Tibial artery (tissue), 4 donors: Measurements from ENCODE around the gene QPCT.
A peak's percentile ranks its signal among the peaks of the same experiment; 100 is the strongest.
"Not testable (repeated sequence)": the region's sequence is repeated elsewhere in the genome, so short reads cannot be mapped to it uniquely, and the experiment has no call there.

ENCODE experiments used
- DNase-seq, 2 donors: peaks; one replicate each; pipeline ENCODE4 v3.0.0-alpha.2; 2019
- H3K27ac ChIP-seq, 2 donors: fragments of 200-600 bp; sonication (generic) in 1 of 2; 1 replicate in 1 of 2; 2 replicates in 1 of 2; pipeline ENCODE4 v1.5.1; 2018 to 2019; ENCODE audit warnings: mild to moderate bottlenecking in 1 of 2
- H3K27me3 ChIP-seq, 2 donors: fragments of 200-600 bp; sonication (generic) in 1 of 2; one replicate each; pipeline versions ENCODE4 v1.5.1 to v1.6.0; 2016 to 2019
- H3K36me3 ChIP-seq, 3 donors: fragments of 200-600 bp; sonication (generic) in 2 of 3; one replicate each; pipeline ENCODE4 v1.5.1; 2016 to 2019; ENCODE audit warnings: mild to moderate bottlenecking in 2 of 3
- H3K4me1 ChIP-seq, 4 donors: fragments of 200-600 bp; sonication (generic) in 2 of 4; 1 replicate in 3 of 4; 2 replicates in 1 of 4; pipeline ENCODE4 v1.5.1; 2016 to 2019
- H3K4me3 ChIP-seq, 2 donors: fragments of 200-600 bp; sonication (generic) in 1 of 2; 1 replicate in 1 of 2; 2 replicates in 1 of 2; pipeline ENCODE4 v1.5.1; 2018 to 2019; ENCODE audit warnings: mild to moderate bottlenecking in 2 of 2
- H3K9me3 ChIP-seq, 3 donors: fragments of 200-600 bp; sonication (generic) in 1 of 3; one replicate each; pipeline ENCODE4 v1.5.1; 2016 to 2019
- intact Hi-C: fragments of 100-400 bp; cut with DNase I; formaldehyde crosslinking; loops from one replicate; pipeline ENCODE4 v1.15.0; 2023; ENCODE audit warnings: low total_unique reads
- TF ChIP-seq, protein P1 (sequence below), 2 experiments: fragments of 200-600 bp in 1 of 2; fragments of 450-650 bp in 1 of 2; IDR thresholded peaks; one replicate each; pipeline ENCODE4 v1.5.1; 2017 to 2019; ENCODE audit warnings: antibody characterized with exemption in 2 of 2, mild to moderate bottlenecking in 1 of 2, moderate library complexity in 1 of 2

Gene QPCT

DNA sequence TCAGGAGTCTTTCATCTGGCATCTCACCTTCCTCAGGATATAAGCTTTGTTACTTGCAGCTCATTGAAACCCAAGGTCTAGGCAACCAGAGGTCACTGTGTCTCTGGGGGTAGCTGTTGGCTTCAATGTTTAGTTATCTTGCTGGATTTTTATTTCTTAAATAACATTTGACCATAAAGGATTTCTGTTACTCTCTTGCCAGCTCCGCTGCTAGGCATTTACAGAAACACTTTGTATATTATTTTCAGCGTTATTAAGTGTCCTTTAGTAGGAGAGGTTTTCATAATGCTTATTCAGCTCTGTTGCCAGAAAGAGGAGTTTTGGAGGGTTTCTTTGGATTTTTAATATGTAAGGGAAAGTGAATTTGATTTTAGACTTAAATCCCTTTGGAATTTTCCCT is 61.4 kb downstream of the QPCT start:
- Histone ChIP-seq H3K36me3 (no peaks in the 10 kb centered on the region), H3K4me3 (no peak overlapping the region), H3K9me3 (no peaks in the 10 kb centered on the region), H3K27me3 (no peaks in the 10 kb centered on the region), H3K4me1 (no peaks in the 10 kb centered on the region), H3K27ac (no peak overlapping the region)
- TF ChIP-seq, protein P1, sequence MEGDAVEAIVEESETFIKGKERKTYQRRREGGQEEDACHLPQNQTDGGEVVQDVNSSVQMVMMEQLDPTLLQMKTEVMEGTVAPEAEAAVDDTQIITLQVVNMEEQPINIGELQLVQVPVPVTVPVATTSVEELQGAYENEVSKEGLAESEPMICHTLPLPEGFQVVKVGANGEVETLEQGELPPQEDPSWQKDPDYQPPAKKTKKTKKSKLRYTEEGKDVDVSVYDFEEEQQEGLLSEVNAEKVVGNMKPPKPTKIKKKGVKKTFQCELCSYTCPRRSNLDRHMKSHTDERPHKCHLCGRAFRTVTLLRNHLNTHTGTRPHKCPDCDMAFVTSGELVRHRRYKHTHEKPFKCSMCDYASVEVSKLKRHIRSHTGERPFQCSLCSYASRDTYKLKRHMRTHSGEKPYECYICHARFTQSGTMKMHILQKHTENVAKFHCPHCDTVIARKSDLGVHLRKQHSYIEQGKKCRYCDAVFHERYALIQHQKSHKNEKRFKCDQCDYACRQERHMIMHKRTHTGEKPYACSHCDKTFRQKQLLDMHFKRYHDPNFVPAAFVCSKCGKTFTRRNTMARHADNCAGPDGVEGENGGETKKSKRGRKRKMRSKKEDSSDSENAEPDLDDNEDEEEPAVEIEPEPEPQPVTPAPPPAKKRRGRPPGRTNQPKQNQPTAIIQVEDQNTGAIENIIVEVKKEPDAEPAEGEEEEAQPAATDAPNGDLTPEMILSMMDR (IDR thresholded peaks at IDR 0.05): no peak
- no peak for DNase-seq
- intact Hi-C loops: no loop called here

DNA sequence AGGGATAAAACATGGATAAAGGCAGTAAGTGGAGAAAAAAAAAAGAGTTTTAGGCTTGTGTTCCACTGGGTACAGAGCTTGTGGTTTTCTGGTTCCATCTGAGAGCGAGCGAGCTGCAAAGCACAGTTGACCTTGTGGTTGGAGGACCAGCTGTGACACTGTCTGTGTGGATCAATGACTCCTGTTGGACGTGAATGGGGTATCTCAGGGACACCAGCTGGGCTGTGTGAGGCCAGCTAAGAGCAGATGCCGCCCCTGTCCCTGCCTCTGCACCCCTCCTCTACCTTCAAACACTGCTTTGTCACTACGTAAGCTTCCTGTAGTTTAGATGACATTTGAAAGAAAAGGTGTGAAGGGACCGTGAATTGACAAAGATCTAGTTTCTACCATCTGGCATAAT is 67.8 kb downstream of the QPCT start:
- H3K27ac ChIP-seq: no peak overlapping the region
- H3K9me3 ChIP-seq: no peaks in the 10 kb centered on the region
- intact Hi-C loops: loop anchor here (5.0 kb wide), 1 partner anchor 460 kb away; no protein-coding TSS in a partner anchor
- TF ChIP-seq, protein P1 (IDR thresholded peaks at IDR 0.05): no peak
- H3K4me1 ChIP-seq: peaks cover 0 to 15% (median 8%) of the 10 kb centered on the region in 4 donors
- no peak overlapping the region for H3K4me3 ChIP-seq
- DNase-seq: no peak
- no peaks in the 10 kb centered on the region for H3K36me3 ChIP-seq
- no peaks in the 10 kb centered on the region for H3K27me3 ChIP-seq

DNA sequence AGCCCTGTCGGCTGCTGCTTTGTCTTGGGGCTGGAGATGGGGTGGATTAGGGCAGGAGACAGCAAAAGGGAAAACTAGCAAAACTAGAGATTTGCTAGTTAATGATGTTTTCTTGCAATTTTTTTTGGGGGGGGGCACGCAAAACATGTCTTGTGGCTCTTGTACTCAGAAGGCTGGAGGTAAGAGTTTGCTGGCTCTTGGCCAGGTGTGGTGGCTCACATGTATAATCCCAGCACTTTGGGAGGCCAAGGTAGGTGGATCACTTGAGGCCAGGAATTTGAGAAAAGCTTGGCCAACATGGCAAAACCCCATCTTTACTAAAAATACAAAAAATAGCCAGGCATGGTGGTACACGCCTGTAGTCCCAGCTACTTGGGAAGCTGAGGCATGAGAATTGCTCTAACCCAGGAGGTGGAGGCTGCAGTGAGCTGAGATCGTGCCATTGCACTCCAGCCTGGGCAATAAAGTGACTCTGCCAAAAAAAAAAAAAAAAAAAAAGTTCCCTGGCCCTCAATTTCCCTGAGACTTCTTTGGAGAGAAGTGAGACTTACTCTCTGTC is 69.6 kb downstream of the QPCT start:
- Histone ChIP-seq H3K4me1 (peaks cover 0 to 20% (median 11%) of the 10 kb centered on the region in 4 donors), H3K27ac (peak overlapping the region in 1 of 2 donors; percentile 32)
- not testable (repeated sequence) for DNase-seq, H3K9me3 ChIP-seq, H3K36me3 ChIP-seq, H3K27me3 ChIP-seq, H3K4me3 ChIP-seq
- intact Hi-C loops: loop anchor here (2.0 to 5.0 kb wide), 2 partner anchors 419 to 458 kb away; no protein-coding TSS in a partner anchor

DNA sequence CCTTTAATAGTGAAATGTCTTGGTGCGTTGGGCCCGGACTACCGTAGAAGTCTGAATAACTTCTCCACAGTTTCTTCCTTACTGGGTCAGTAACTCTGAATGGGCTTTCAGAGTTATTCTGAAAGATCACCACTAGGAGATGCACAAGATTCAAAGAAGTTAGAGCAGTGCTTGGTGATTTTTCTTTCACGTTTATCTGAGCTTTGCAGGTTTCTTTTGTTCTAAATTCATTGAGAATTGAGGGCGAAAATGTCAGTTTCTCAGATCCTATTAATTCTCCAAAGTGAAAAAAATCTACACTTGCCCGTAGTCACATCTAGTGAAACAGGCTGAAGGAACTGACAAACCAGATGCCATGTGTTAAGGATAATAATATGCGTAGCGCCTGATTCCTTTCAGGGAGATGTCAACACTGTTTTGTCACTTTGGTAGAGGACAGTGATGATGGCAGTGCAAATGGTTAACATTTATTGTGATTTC is 70.1 kb downstream of the QPCT start:
- TF ChIP-seq, protein P1 (IDR thresholded peaks at IDR 0.05): peak; percentile 83 to 99
- Histone ChIP-seq H3K4me1 (peaks cover 0 to 20% (median 11%) of the 10 kb centered on the region in 4 donors), H3K36me3 (no peaks in the 10 kb centered on the region), H3K9me3 (no peaks in the 10 kb centered on the region), H3K27ac (peak overlapping the region in 1 of 2 donors; percentile 32), H3K27me3 (no peaks in the 10 kb centered on the region), H3K4me3 (no peak overlapping the region)
- DNase-seq: no peak
- intact Hi-C loops: loop anchor here (2.0 to 5.0 kb wide), 2 partner anchors 418 to 458 kb away; no protein-coding TSS in a partner anchor

DNA sequence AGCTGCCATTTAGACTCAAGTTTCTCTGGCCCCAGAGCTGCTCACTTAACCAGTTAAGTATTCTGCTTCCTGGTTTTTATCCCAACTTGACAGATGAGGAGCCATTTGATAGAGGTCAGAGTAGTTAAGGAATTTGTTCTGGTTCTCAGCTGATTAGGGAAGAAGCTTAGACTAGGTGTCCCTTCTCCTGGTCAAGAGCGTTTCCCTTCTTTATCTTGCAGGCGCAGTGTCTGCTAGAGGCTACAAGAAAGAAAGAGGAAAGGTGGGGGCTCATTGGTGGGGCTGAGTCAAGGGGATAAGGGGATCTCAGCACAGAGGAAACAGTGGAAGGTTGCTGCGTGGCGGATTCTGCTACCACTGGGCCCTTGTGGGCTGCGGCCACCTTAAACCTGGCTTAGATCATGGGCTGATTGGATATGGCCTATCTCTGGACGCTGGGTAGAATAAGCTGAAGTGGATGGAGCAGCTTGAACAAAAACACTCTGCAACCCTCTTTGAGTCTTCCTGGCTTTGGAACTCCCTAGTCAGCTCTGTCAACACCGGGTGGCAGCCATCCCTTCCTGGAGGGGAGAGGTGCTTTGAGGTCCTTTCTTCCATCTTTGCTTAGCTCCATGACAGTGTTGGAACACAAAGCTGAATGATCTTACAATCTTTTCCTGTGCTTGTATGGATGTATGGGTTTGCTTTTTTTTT is 70.8 kb downstream of the QPCT start:
- no peak for DNase-seq
- Histone ChIP-seq H3K4me1 (peaks cover 0 to 20% (median 11%) of the 10 kb centered on the region in 4 donors), H3K4me3 (no peak overlapping the region), H3K27ac (no peak overlapping the region), H3K36me3 (no peaks in the 10 kb centered on the region), H3K27me3 (no peaks in the 10 kb centered on the region), H3K9me3 (no peaks in the 10 kb centered on the region)
- intact Hi-C loops: loop anchor here (2.0 kb wide), 1 partner anchor 418 kb away; no protein-coding TSS in a partner anchor
- TF ChIP-seq, protein P1 (IDR thresholded peaks at IDR 0.05): no peak

DNA sequence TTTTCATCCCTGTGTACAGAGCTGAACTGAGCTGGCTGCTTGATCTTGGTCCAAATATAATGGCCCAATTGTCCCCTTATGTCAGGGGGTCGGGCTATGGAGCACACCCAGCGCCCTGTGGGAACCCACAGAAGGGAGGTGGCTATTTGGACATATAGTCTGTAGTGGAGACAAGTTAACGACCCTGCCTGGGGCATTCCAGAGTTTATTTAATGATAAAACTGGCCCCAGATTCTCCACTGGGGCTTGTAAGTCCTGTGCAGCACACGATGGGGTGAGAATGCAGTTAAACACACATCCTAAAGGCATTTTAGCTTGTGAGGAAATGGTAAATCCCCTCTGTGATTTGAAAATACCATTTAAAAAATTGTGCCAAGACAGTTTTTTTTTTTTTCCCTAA is 72.9 kb downstream of the QPCT start:
- H3K36me3 ChIP-seq: no peaks in the 10 kb centered on the region
- H3K27me3 ChIP-seq: no peaks in the 10 kb centered on the region
- peaks cover 0 to 20% (median 11%) of the 10 kb centered on the region in 4 donors for H3K4me1 ChIP-seq
- intact Hi-C loops: no loop called here
- H3K27ac ChIP-seq: peak overlapping the region in 1 of 2 donors; percentile 7
- H3K9me3 ChIP-seq: no peaks in the 10 kb centered on the region
- TF ChIP-seq, protein P1 (IDR thresholded peaks at IDR 0.05): no peak
- no peak for DNase-seq
- H3K4me3 ChIP-seq: no peak overlapping the region
